HepG2 (cell line): ENCODE measurements around the gene KBTBD13. TPM values are rescaled to one million over a fixed set of nuclear protein-coding genes. Genes with fewer than 3 reads are reported as not detected.

Source experiments
- ATF1 ChIP-seq: IDR thresholded peaks from 2 replicates; pipeline ENCODE4 v1.6.1; 2016; ENCODE audit warnings: mild to moderate bottlenecking, control low read depth
- CC2D1A ChIP-seq: sonication (generic); formaldehyde crosslinking; IDR thresholded peaks from 2 replicates; pipeline ENCODE4 v1.8.1; 2023; ENCODE audit warnings: mild to moderate bottlenecking, missing genetic modification reagents
- FOSL1 ChIP-seq: sonication (generic); formaldehyde crosslinking; IDR thresholded peaks from 2 replicates; pipeline ENCODE4 v1.9.0; 2021; ENCODE audit warnings: missing genetic modification reagents, borderline replicate concordance
- MAFK ChIP-seq, 2 experiments: IDR thresholded peaks in 1 of 2; conservative IDR thresholded peaks in 1 of 2; 2 replicates each; pipeline ENCODE4 v1.6.1; 2011; ENCODE audit warnings: improper control_type of control experiment in 2 of 2, low read length in 2 of 2
- MBD4 ChIP-seq: IDR thresholded peaks from 2 replicates; pipeline ENCODE4 v1.6.1; 2012; ENCODE audit warnings: low read length, inconsistent platforms, borderline replicate concordance
- SALL2 ChIP-seq: sonication (generic); formaldehyde crosslinking; IDR thresholded peaks from 2 replicates; pipeline ENCODE4 v1.8.1; 2023; ENCODE audit warnings: mild to moderate bottlenecking, missing genetic modification reagents, inconsistent platforms
- SOX5 ChIP-seq: IDR thresholded peaks from 2 replicates; pipeline ENCODE4 v1.6.1; 2016; ENCODE audit warnings: borderline replicate concordance
- TP53 ChIP-seq: sonication (generic); formaldehyde crosslinking; conservative IDR thresholded peaks from 2 replicates; pipeline ENCODE4 v1.4.0; 2020; ENCODE audit warnings: missing genetic modification reagents
- ZNF235 ChIP-seq: sonication (generic); formaldehyde crosslinking; IDR thresholded peaks from 2 replicates; pipeline ENCODE4 v1.8.1; 2023; ENCODE audit warnings: mild to moderate bottlenecking, missing genetic modification reagents, borderline replicate concordance
- ZNF703 ChIP-seq: sonication (generic); formaldehyde crosslinking; IDR thresholded peaks from 2 replicates; pipeline ENCODE4 v1.5.1; 2020; ENCODE audit warnings: missing genetic modification reagents, mild to moderate bottlenecking, moderate library complexity, borderline replicate concordance
- polyA plus RNA-seq, 8 experiments: library from polyadenylated mRNA; depleted of rRNA in 3 of 8; stranded (reverse) in 7 of 8; unstranded in 1 of 8; fragments of >200 nt; fragmentation: Illumina TruSeq in 4 of 8; extraction: Trizol in 4 of 8; gene quantifications; 2 replicates each; pipeline versions ENCODE4 v1.2.1 to v1.2.3, GENCODE V29; 2011 to 2016; ENCODE audit warnings: low read depth in 4 of 8, missing spikeins in 1 of 8, mixed read lengths in 1 of 8; ENCODE audit not compliant: insufficient read depth in 1 of 8
- total RNA-seq, 5 experiments: library from RNA; depleted of rRNA; stranded (reverse); fragments of >200 nt; fragmentation: Illumina TruSeq; extraction: Trizol; gene quantifications; 2 replicates each; pipeline ENCODE4 v1.2.3, GENCODE V29; 2016; ENCODE audit warnings: low read depth in 1 of 5
- TF ChIP-seq, protein P1 (sequence below): IDR thresholded peaks from 2 replicates; pipeline ENCODE4 v1.6.1; 2018; ENCODE audit warnings: missing genetic modification reagents
- TF ChIP-seq, protein P2 (sequence below): conservative IDR thresholded peaks from 2 replicates; pipeline ENCODE4 v1.6.1; 2018; ENCODE audit warnings: missing genetic modification reagents
- TF ChIP-seq, protein P3 (sequence below): fragments of 450-650 bp; IDR thresholded peaks from 2 replicates; pipeline ENCODE4 v1.6.1; 2017
- TF ChIP-seq, protein P4 (sequence below): sonication (generic); formaldehyde crosslinking; IDR thresholded peaks from 2 replicates; pipeline ENCODE4 v1.5.1; 2020; ENCODE audit warnings: missing genetic modification reagents, mild to moderate bottlenecking, borderline replicate concordance
- TF ChIP-seq, protein P5 (sequence below), 2 experiments: sonication (generic) in 1 of 2; formaldehyde crosslinking in 1 of 2; IDR thresholded peaks; 2 replicates each; pipeline versions ENCODE4 v1.4.0 to v1.6.1; 2016 to 2020; ENCODE audit warnings: borderline replicate concordance in 1 of 2, low read depth in 1 of 2, mild to moderate bottlenecking in 1 of 2, missing genetic modification reagents in 1 of 2

The KBTBD13 gene
- total and polyA plus RNA-seq, 2 of the 13 experiments (the other 11 are each of a cell fraction or from before 2014, with no cell fraction given) = not detected

DNA sequence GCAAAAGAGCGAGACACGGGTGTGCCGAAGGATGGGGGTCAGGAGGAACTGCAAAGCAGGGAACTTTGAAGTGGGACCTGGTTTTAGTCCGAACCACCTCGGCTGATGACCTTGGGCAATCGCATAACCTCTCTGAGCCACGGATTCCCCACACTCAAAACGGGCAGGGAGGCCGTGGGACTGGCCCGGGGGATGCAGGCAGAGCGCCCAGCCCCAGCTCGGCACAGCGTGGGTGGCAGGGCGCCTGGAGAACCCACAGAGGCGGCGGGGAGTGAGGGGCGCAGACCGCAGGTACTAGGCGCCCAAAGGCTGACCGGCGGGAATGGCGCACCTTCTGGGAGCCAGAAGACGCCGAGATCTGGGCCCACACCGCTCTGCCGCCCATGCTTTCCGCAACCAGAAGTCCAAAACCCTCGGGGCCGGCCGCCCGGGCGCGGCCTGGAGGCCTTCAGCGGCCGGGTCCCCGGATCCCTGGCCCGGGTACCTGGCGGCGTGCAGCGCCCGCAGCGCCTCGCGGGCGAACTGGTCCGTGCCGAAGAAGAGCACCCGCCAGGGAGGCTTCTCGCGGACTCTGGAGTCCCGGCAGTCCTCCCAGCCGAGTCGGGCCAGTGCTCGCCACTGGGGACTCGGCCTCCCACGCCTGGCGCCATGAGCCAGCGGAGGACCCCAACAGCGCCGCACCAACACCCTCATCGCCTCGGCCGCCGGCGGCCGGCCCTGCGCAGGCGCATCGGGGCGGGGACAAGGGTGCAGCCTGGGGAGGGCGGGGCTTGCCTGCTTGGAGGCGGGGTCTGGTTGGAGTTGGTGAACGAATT lies 47.4 kb upstream of the KBTBD13 start, which contains the start of gene MTFMT (continued):
- TF ChIP-seq, protein P1, sequence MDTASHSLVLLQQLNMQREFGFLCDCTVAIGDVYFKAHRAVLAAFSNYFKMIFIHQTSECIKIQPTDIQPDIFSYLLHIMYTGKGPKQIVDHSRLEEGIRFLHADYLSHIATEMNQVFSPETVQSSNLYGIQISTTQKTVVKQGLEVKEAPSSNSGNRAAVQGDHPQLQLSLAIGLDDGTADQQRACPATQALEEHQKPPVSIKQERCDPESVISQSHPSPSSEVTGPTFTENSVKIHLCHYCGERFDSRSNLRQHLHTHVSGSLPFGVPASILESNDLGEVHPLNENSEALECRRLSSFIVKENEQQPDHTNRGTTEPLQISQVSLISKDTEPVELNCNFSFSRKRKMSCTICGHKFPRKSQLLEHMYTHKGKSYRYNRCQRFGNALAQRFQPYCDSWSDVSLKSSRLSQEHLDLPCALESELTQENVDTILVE = 0 out of 2 replicates have a peak, but pooled peaks have one; percentile 30
- TF ChIP-seq MAFK (conservative IDR thresholded peaks at IDR 0.05 in 1 of 2, IDR thresholded peaks at IDR 0.05 in 1 of 2; ENCODE audit: low read length in 2 of 2) (no peak), ZNF703 (CRISPR knock-in tag) (no peak), MBD4 (no peak), ATF1 (no peak), FOSL1 (CRISPR knock-in tag) (no peak), SOX5 (CRISPR knock-in tag) (no peak), CC2D1A (CRISPR knock-in tag) (no peak), SALL2 (no peak), ZNF235 (CRISPR knock-in tag) (peak; percentile 56; the same call in 1 of the 2 replicates), TP53 (no peak)
- TF ChIP-seq, protein P2, sequence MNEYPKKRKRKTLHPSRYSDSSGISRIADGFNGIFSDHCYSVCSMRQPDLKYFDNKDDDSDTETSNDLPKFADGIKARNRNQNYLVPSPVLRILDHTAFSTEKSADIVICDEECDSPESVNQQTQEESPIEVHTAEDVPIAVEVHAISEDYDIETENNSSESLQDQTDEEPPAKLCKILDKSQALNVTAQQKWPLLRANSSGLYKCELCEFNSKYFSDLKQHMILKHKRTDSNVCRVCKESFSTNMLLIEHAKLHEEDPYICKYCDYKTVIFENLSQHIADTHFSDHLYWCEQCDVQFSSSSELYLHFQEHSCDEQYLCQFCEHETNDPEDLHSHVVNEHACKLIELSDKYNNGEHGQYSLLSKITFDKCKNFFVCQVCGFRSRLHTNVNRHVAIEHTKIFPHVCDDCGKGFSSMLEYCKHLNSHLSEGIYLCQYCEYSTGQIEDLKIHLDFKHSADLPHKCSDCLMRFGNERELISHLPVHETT (CRISPR knock-in tag) = no peak
- TF ChIP-seq, protein P3, sequence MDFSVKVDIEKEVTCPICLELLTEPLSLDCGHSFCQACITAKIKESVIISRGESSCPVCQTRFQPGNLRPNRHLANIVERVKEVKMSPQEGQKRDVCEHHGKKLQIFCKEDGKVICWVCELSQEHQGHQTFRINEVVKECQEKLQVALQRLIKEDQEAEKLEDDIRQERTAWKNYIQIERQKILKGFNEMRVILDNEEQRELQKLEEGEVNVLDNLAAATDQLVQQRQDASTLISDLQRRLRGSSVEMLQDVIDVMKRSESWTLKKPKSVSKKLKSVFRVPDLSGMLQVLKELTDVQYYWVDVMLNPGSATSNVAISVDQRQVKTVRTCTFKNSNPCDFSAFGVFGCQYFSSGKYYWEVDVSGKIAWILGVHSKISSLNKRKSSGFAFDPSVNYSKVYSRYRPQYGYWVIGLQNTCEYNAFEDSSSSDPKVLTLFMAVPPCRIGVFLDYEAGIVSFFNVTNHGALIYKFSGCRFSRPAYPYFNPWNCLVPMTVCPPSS = no peak
- TF ChIP-seq, protein P4, sequence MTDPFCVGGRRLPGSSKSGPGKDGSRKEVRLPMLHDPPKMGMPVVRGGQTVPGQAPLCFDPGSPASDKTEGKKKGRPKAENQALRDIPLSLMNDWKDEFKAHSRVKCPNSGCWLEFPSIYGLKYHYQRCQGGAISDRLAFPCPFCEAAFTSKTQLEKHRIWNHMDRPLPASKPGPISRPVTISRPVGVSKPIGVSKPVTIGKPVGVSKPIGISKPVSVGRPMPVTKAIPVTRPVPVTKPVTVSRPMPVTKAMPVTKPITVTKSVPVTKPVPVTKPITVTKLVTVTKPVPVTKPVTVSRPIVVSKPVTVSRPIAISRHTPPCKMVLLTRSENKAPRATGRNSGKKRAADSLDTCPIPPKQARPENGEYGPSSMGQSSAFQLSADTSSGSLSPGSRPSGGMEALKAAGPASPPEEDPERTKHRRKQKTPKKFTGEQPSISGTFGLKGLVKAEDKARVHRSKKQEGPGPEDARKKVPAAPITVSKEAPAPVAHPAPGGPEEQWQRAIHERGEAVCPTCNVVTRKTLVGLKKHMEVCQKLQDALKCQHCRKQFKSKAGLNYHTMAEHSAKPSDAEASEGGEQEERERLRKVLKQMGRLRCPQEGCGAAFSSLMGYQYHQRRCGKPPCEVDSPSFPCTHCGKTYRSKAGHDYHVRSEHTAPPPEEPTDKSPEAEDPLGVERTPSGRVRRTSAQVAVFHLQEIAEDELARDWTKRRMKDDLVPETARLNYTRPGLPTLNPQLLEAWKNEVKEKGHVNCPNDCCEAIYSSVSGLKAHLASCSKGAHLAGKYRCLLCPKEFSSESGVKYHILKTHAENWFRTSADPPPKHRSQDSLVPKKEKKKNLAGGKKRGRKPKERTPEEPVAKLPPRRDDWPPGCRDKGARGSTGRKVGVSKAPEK (CRISPR knock-in tag) = no peak
- TF ChIP-seq, protein P5, sequence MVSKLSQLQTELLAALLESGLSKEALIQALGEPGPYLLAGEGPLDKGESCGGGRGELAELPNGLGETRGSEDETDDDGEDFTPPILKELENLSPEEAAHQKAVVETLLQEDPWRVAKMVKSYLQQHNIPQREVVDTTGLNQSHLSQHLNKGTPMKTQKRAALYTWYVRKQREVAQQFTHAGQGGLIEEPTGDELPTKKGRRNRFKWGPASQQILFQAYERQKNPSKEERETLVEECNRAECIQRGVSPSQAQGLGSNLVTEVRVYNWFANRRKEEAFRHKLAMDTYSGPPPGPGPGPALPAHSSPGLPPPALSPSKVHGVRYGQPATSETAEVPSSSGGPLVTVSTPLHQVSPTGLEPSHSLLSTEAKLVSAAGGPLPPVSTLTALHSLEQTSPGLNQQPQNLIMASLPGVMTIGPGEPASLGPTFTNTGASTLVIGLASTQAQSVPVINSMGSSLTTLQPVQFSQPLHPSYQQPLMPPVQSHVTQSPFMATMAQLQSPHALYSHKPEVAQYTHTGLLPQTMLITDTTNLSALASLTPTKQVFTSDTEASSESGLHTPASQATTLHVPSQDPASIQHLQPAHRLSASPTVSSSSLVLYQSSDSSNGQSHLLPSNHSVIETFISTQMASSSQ (IDR thresholded peaks at IDR 0.05; ENCODE audit: low read depth) = no peak
- TF ChIP-seq, protein P5 (CRISPR knock-in tag; IDR thresholded peaks at IDR 0.05; ENCODE audit: borderline replicate concordance) = no peak; the same call in 1 of the 2 replicates
